ENCODE data around the gene SMARCC2.
"Not testable (repeated sequence)": the region's sequence is repeated elsewhere in the genome, so short reads cannot be mapped to it uniquely, and the experiment has no call there.

SMARCC2 gene

GRCh38 chr12:56117778-56118687 is 71.2 kb downstream of the SMARCC2 start, which contains the start of gene ZC3H10:
Gene ZC3H10 (plus strand): TSS chr12:56118266. CDS start chr12:56120563, 2,297 bp downstream.
- Histone ChIP-seq H4K20me1 (peaks cover 9% of the 10 kb centered on the region; the same call in 1 of the 2 replicates), H3K36me3 (peaks cover 38% of the 10 kb centered on the region), H3K9ac (peak within 1 kb of the TSS; percentile 95), H3K4me3 (peak within 1 kb of the TSS; percentile 78), H3K9me3 (no peaks in the 10 kb centered on the region), H3K4me2 (peak within 1 kb of the TSS; percentile 93), H3K4me1 (peaks cover 25% of the 10 kb centered on the region), H3K27me3 (no peaks in the 10 kb centered on the region), H3K27ac (peak within 1 kb of the TSS; percentile 94)
- TF ChIP-seq Cebpa-rat (IDR thresholded peaks at IDR 0.05), result no peak

GRCh38 chr12:56117082-56117706 is 72.1 kb downstream of the SMARCC2 start:
- H3K9me3 ChIP-seq, result not testable (repeated sequence)
- H3K36me3 ChIP-seq, result peaks cover 45% of the 10 kb centered on the region

GRCh38 chr12:56116267-56117081 is 72.8 kb downstream of the SMARCC2 start, which contains the start of gene RPL41:
Gene RPL41 (plus strand): TSS chr12:56116633.
- peak within 1 kb of the TSS; percentile 93 for H3K4me2 ChIP-seq
- peaks cover 25% of the 10 kb centered on the region for H3K4me1 ChIP-seq
- peak within 1 kb of the TSS; percentile 94 for H3K27ac ChIP-seq
- peaks cover 45% of the 10 kb centered on the region for H3K36me3 ChIP-seq
- no peaks in the 10 kb centered on the region for H3K27me3 ChIP-seq
- H4K20me1 ChIP-seq, result peaks cover 9% of the 10 kb centered on the region; the same call in 1 of the 2 replicates
- TF ChIP-seq Cebpa-rat (IDR thresholded peaks at IDR 0.05), result no peak
- H3K9me3 ChIP-seq, result no peaks in the 10 kb centered on the region
- peak within 1 kb of the TSS; percentile 95 for H3K9ac ChIP-seq
- peak within 1 kb of the TSS; percentile 78 for H3K4me3 ChIP-seq

More at GRCh38 chr12:56117082-56117706, 72.1 kb downstream of the SMARCC2 start:
- H3K27ac ChIP-seq, result peak overlapping the region; percentile 94
- H3K9ac ChIP-seq, result peak overlapping the region; percentile 95
- peak overlapping the region; percentile 93 for H3K4me2 ChIP-seq
- H3K4me3 ChIP-seq, result peak overlapping the region; percentile 78
- H3K27me3 ChIP-seq, H4K20me1 ChIP-seq: not testable (repeated sequence)
- peaks cover 25% of the 10 kb centered on the region for H3K4me1 ChIP-seq

GRCh38 chr12:56115329-56115728 is 74.0 kb downstream of the SMARCC2 start:
- Histone ChIP-seq H3K9me3 (no peaks in the 10 kb centered on the region), H3K36me3 (peaks cover 45% of the 10 kb centered on the region), H3K4me3 (peak overlapping the region; percentile 78), H3K9ac (peak overlapping the region; percentile 95), H4K20me1 (peaks cover 9% of the 10 kb centered on the region; the same call in 1 of the 2 replicates), H3K4me1 (peaks cover 25% of the 10 kb centered on the region), H3K4me2 (peak overlapping the region; percentile 93), H3K27ac (peak overlapping the region; percentile 94), H3K27me3 (no peaks in the 10 kb centered on the region)
- no peak for TF ChIP-seq Cebpa-rat (IDR thresholded peaks at IDR 0.05)

GRCh38 chr12:56114084-56114483 is 75.2 kb downstream of the SMARCC2 start:
- Histone ChIP-seq H3K27me3 (no peaks in the 10 kb centered on the region), H3K36me3 (peaks cover 55% of the 10 kb centered on the region)

More at GRCh38 chr12:56114084-56114483, 75.2 kb downstream of the SMARCC2 start:
- Histone ChIP-seq H3K4me3 (no peak overlapping the region), H4K20me1 (peaks cover 9% of the 10 kb centered on the region; the same call in 1 of the 2 replicates), H3K4me1 (peaks cover 12% of the 10 kb centered on the region), H3K27ac (no peak overlapping the region), H3K9ac (no peak overlapping the region), H3K4me2 (no peak overlapping the region), H3K9me3 (no peaks in the 10 kb centered on the region)
- TF ChIP-seq Cebpa-rat (IDR thresholded peaks at IDR 0.05), result no peak
